Keratinocyte (primary cell): ENCODE measurements around the gene MIGA2. TPM values are rescaled to one million over a fixed set of nuclear protein-coding genes. Genes with fewer than 3 reads are reported as not detected.

ENCODE experiments used
- DNase-seq: peaks from one replicate; pipeline ENCODE4 v3.0.0-alpha.2; 2011; ENCODE audit warnings: low read depth, missing footprints, low spot score
- FAIRE-seq: peaks from 2 replicates; lab custom pipeline; 2011; peaks lifted over from hg19 to GRCh38; lab: Jason Lieb, UNC
- H2AFZ ChIP-seq: 2 replicates; pipeline ENCODE4 v1.6.0; 2012; ENCODE audit warnings: low read length, control low read depth, inconsistent platforms; ENCODE audit not compliant: control insufficient read depth
- H3K27ac ChIP-seq: 2 replicates; pipeline ENCODE4 v1.5.1; 2011; ENCODE audit warnings: low read length; ENCODE audit not compliant: control insufficient read depth, insufficient read depth
- H3K27me3 ChIP-seq: 3 replicates; pipeline ENCODE4 v1.6.0; 2011; ENCODE audit warnings: low read length; ENCODE audit not compliant: control insufficient read depth, insufficient read depth; ENCODE audit errors: extremely low read depth
- H3K36me3 ChIP-seq, 2 experiments: 2 replicates in 1 of 2; 3 replicates in 1 of 2; pipeline ENCODE4 v1.5.1; 2011; ENCODE audit warnings: low read length in 2 of 2, mild to moderate bottlenecking in 1 of 2; ENCODE audit not compliant: control insufficient read depth in 2 of 2, insufficient read depth in 2 of 2; ENCODE audit errors: extremely low read depth in 1 of 2
- H3K4me1 ChIP-seq: 3 replicates; pipeline ENCODE4 v1.5.1; 2011; ENCODE audit warnings: low read length; ENCODE audit not compliant: control insufficient read depth, insufficient read depth; ENCODE audit errors: extremely low read depth
- H3K4me2 ChIP-seq: 3 replicates; pipeline ENCODE4 v1.6.0; 2011; ENCODE audit warnings: low read depth, low read length; ENCODE audit not compliant: control insufficient read depth, insufficient read depth; ENCODE audit errors: extremely low read depth
- H3K4me3 ChIP-seq, 3 experiments: fragments of 200-600 bp in 1 of 3; sonication (generic) in 1 of 3; 2 replicates in 2 of 3; 3 replicates in 1 of 3; pipeline ENCODE4 v1.5.1; 2011 to 2016; ENCODE audit warnings: low read length in 3 of 3, mild to moderate bottlenecking in 3 of 3, control low read depth in 2 of 3, inconsistent platforms in 1 of 3, low read depth in 1 of 3, mixed read lengths in 1 of 3, mixed run types in 1 of 3, moderate library complexity in 1 of 3; ENCODE audit not compliant: control insufficient read depth in 2 of 3, insufficient read depth in 2 of 3; ENCODE audit errors: extremely low read depth in 1 of 3
- H3K79me2 ChIP-seq: 2 replicates; pipeline ENCODE4 v1.6.0; 2012; ENCODE audit warnings: low read length; ENCODE audit not compliant: control insufficient read depth, insufficient read depth
- H3K9ac ChIP-seq: 3 replicates; pipeline ENCODE4 v1.6.0; 2011; ENCODE audit warnings: low read length; ENCODE audit not compliant: control insufficient read depth, insufficient read depth; ENCODE audit errors: extremely low read depth
- H3K9me1 ChIP-seq: 3 replicates; pipeline ENCODE4 v1.6.0; 2011; ENCODE audit warnings: low read length; ENCODE audit not compliant: control insufficient read depth, insufficient read depth; ENCODE audit errors: extremely low read depth
- H3K9me3 ChIP-seq: 2 replicates; pipeline ENCODE4 v1.5.1; 2012; ENCODE audit warnings: low read depth, low read length; ENCODE audit not compliant: control insufficient read depth
- H4K20me1 ChIP-seq: 3 replicates; pipeline ENCODE4 v1.6.0; 2011; ENCODE audit warnings: low read length; ENCODE audit not compliant: control insufficient read depth, insufficient read depth; ENCODE audit errors: extremely low read depth
- CTCF ChIP-seq, 3 experiments: IDR thresholded peaks in 1 of 3; conservative IDR thresholded peaks in 1 of 3; optimal IDR thresholded peaks in 1 of 3; 2 replicates in 2 of 3; 3 replicates in 1 of 3; pipeline versions ENCODE3 to v1.5.1; 2011; ENCODE audit warnings: low read length in 3 of 3, mild to moderate bottlenecking in 3 of 3, moderate library complexity in 2 of 3, control low read depth in 1 of 3, inconsistent platforms in 1 of 3; ENCODE audit not compliant: insufficient read depth in 2 of 3; ENCODE audit errors: extremely low read depth in 1 of 3
- EZH2 ChIP-seq: IDR thresholded peaks from one replicate; pipeline ENCODE4 v1.6.1; 2012; ENCODE audit warnings: inconsistent platforms, mild to moderate bottlenecking, low read length, moderate library complexity
- dilution Hi-C: fragments of 300-500 bp; cut with MboI; formaldehyde crosslinking; loops from one replicate; pipeline ENCODE4 v1.7.0; 2020; ENCODE audit warnings: low sequenced_read_pairs; ENCODE audit not compliant: extremely low pct_ligation_motif_present
- polyA plus RNA-seq, 5 experiments: library from polyadenylated mRNA; depleted of rRNA in 3 of 5; stranded (reverse) in 3 of 5; stranded (forward) in 1 of 5; unstranded in 1 of 5; fragments of >200 nt; gene quantifications; 1 replicate in 1 of 5; 2 replicates in 3 of 5; 3 replicates in 1 of 5; pipeline versions ENCODE4 v1.2.1 to v1.2.3, GENCODE V29; 2011 to 2012; ENCODE audit warnings: missing spikeins in 2 of 5, low read depth in 1 of 5, low replicate concordance in 1 of 5

The MIGA2 gene
- polyA plus RNA-seq, 1 donor (not counting 4 experiments of a cell fraction or from before 2014, with no cell fraction given), result 8.5 TPM

DNA sequence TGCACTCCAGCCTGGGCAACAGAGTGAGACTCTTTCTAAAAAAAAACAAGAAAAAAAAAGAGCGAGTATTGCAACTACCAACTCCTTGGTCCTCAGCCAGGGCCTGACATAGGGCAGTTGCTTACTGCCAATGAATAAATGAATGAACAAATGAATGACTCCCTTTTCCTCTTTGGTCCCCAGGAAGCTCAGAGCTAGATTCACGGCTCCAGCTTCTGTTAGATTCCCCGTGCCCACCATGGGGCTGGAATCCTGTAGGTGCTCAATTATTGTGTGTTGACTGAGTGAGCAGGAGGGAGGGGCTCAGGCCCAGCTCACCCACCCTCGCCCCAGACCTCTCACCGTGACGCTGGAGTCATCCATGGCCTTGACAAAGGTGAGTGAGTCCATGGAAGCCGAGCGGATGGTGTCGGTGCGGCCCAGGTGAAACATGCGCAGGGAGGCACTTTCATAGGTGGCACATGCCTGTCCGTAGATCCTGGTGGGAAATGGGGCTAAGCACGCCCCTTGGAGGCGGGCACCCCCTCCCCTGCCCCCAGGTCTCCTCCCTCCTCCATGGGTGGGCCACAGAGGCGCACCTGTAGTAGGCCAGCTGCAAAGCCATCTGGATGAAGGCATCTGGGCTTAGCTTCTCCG is 61.4 kb downstream of the MIGA2 start:
- no peaks in the 10 kb centered on the region for H4K20me1 ChIP-seq
- H3K4me3 ChIP-seq, result no peak overlapping the region
- dilution Hi-C loops, result no loop called here
- H3K4me1 ChIP-seq, result peaks cover 4% of the 10 kb centered on the region
- TF ChIP-seq CTCF (optimal IDR thresholded peaks at IDR 0.05 in 1 of 3, IDR thresholded peaks at IDR 0.05 in 1 of 3, conservative IDR thresholded peaks at IDR 0.05 in 1 of 3; ENCODE audit: extremely low read depth in 1 of 3, insufficient read depth in 2 of 3, low read length in 3 of 3), result no peak
- no peak for TF ChIP-seq EZH2
- H3K9me1 ChIP-seq, result no peaks in the 10 kb centered on the region
- no peaks in the 10 kb centered on the region for H3K9me3 ChIP-seq
- no peaks in the 10 kb centered on the region for H3K27me3 ChIP-seq
- no peak for FAIRE-seq
- no peak overlapping the region for H3K9ac ChIP-seq
- H3K27ac ChIP-seq, result no peak overlapping the region
- no peak overlapping the region for H2AFZ ChIP-seq
- no peaks in the 10 kb centered on the region for H3K79me2 ChIP-seq
- peaks cover 0 to 2% of the 10 kb centered on the region in 2 experiments for H3K36me3 ChIP-seq
- no peak for DNase-seq
- no peak overlapping the region for H3K4me2 ChIP-seq

DNA sequence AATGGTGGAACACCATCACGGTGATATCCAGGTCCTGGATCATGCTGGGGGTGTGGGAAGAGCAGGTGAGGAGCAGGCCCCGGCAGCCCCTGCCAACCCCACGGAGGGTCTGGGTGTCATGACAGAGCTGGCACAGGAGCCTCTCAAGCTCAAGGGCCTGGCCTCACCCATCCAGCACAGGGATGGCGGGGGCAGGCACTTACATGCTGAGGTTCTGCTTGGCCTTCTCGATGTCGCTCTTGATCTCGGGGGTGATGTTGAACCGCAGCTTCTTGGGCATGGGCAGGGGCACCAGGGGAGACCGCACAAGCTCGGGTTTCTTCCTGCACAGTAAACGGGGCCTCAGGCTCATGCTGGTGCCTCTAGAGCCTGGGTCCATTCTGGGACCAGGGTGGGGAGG is 61.9 kb downstream of the MIGA2 start:
- Histone ChIP-seq H3K4me3 (no peak overlapping the region), H3K4me1 (peaks cover 9% of the 10 kb centered on the region), H2AFZ (no peak overlapping the region), H3K27me3 (no peaks in the 10 kb centered on the region), H3K9ac (no peak overlapping the region), H3K4me2 (no peak overlapping the region), H3K27ac (no peak overlapping the region), H3K79me2 (no peaks in the 10 kb centered on the region), H3K36me3 (peaks cover 0 to 2% of the 10 kb centered on the region in 2 experiments), H3K9me1 (no peaks in the 10 kb centered on the region), H3K9me3 (no peaks in the 10 kb centered on the region), H4K20me1 (no peaks in the 10 kb centered on the region)
- FAIRE-seq, result no peak
- TF ChIP-seq EZH2 (no peak), CTCF (optimal IDR thresholded peaks at IDR 0.05 in 1 of 3, IDR thresholded peaks at IDR 0.05 in 1 of 3, conservative IDR thresholded peaks at IDR 0.05 in 1 of 3; ENCODE audit: extremely low read depth in 1 of 3, insufficient read depth in 2 of 3, low read length in 3 of 3) (no peak)
- dilution Hi-C loops, result no loop called here
- no peak for DNase-seq
